B cell (primary cell): ENCODE data around the gene TAX1BP3. TPM values are rescaled to one million over a fixed set of nuclear protein-coding genes. Genes with fewer than 3 reads are reported as not detected.

Experiments
- ATAC-seq: fragments of 200-7000 bp; cut with Tn5 transposase; one replicate; pipeline ENCODE4 v1.10.0; 2021; ENCODE audit warnings: low read depth, mild to moderate bottlenecking, moderate number of reproducible peaks, moderate library complexity
- CTCF ChIA-PET: fragments of 350-600 bp; sonication (Branson Sonifier 250); formaldehyde crosslinking; loops from one replicate; lab custom pipeline; 2021; ENCODE audit warnings: antibody characterized with exemption, inconsistent platforms; lab: Charles Lee
- POLR2A ChIA-PET: fragments of 350-600 bp; sonication (Branson Sonifier 250); formaldehyde crosslinking; loops from one replicate; lab custom pipeline; 2021; ENCODE audit warnings: antibody characterized with exemption; lab: Charles Lee
- DNase-seq: peaks from one replicate; pipeline ENCODE4 v3.0.0; 2013
- H2AFZ ChIP-seq: 2 replicates; pipeline ENCODE4 v1.6.1; 2012; ENCODE audit warnings: mild to moderate bottlenecking, low read depth, low read length; ENCODE audit not compliant: insufficient read depth, poor library complexity, severe bottlenecking
- H3K27ac ChIP-seq, 2 donors: 1 replicate in 1 of 2; 2 replicates in 1 of 2; pipeline ENCODE4 v1.5.1; 2012 to 2013; ENCODE audit warnings: low read length in 2 of 2, mild to moderate bottlenecking in 2 of 2, moderate library complexity in 1 of 2
- H3K27me3 ChIP-seq, 4 experiments: fragments of 200-600 bp in 1 of 4; sonication (generic) in 1 of 4; replicated peaks in 1 of 4; 1 replicate in 2 of 4; 2 replicates in 2 of 4; pipeline versions ENCODE4 v1.6.1 to v1.7.0; 2013 to 2016; ENCODE audit warnings: low read length in 3 of 4, mild to moderate bottlenecking in 2 of 4, mixed read lengths in 1 of 4, moderate library complexity in 1 of 4; ENCODE audit not compliant: insufficient read depth in 4 of 4, control insufficient read depth in 3 of 4; ENCODE audit errors: control extremely low read depth in 1 of 4
- H3K36me3 ChIP-seq, 2 experiments: replicated peaks in 1 of 2; 1 replicate in 1 of 2; 2 replicates in 1 of 2; pipeline versions ENCODE4 v1.6.1 to v1.7.1; 2013; ENCODE audit warnings: low read length in 1 of 2; ENCODE audit not compliant: insufficient read depth in 2 of 2, control insufficient read depth in 1 of 2; ENCODE audit errors: control extremely low read depth in 1 of 2, extremely low read depth in 1 of 2
- H3K4me1 ChIP-seq, 2 donors: fragments of 200-600 bp in 1 of 2; sonication (generic) in 1 of 2; 1 replicate in 1 of 2; 2 replicates in 1 of 2; pipeline versions ENCODE4 v1.5.1 to v1.6.1; 2013 to 2017; ENCODE audit warnings: low read length in 2 of 2; ENCODE audit not compliant: control insufficient read depth in 2 of 2, insufficient read depth in 2 of 2
- H3K4me2 ChIP-seq: replicated peaks from 2 replicates; pipeline ENCODE3; 2012; ENCODE audit warnings: mild to moderate bottlenecking, low read depth, low read length; ENCODE audit not compliant: poor library complexity, severe bottlenecking
- H3K4me3 ChIP-seq, 5 experiments: fragments of 200-600 bp in 1 of 5; sonication (generic) in 1 of 5; 1 replicate in 3 of 5; 2 replicates in 2 of 5; pipeline versions ENCODE4 v1.5.1 to v1.7.0; 2011 to 2016; ENCODE audit warnings: low read length in 4 of 5, mild to moderate bottlenecking in 4 of 5, low read depth in 2 of 5, control low read depth in 1 of 5, moderate library complexity in 1 of 5; ENCODE audit not compliant: insufficient read depth in 1 of 5; ENCODE audit errors: control extremely low read depth in 1 of 5, extremely low read depth in 1 of 5
- H3K79me2 ChIP-seq: fragments of 200-600 bp; sonication (generic); one replicate; pipeline ENCODE4 v1.6.0; 2016; ENCODE audit warnings: low read length; ENCODE audit not compliant: control insufficient read depth, insufficient read depth
- H3K9ac ChIP-seq: fragments of 200-600 bp; sonication (generic); 2 replicates; pipeline ENCODE4 v1.6.1; 2017; ENCODE audit warnings: mild to moderate bottlenecking, low read length, moderate library complexity
- H3K9me3 ChIP-seq, 3 donors: one replicate each; pipeline versions ENCODE4 v1.6.1 to v1.7.1; 2013; ENCODE audit warnings: low read length in 2 of 3; ENCODE audit not compliant: control insufficient read depth in 2 of 3, insufficient read depth in 1 of 3; ENCODE audit errors: control extremely low read depth in 1 of 3
- H4K20me1 ChIP-seq: 2 replicates; pipeline ENCODE4 v1.6.0; 2012; ENCODE audit warnings: mild to moderate bottlenecking, low read length; ENCODE audit not compliant: insufficient read depth, control insufficient read depth, poor library complexity, severe bottlenecking
- H3K27ac Mint-ChIP-seq: one replicate; pipeline ENCODE4 v1.8.0; 2021; ENCODE audit warnings: mixed read lengths
- H3K27me3 Mint-ChIP-seq: one replicate; pipeline ENCODE4 v1.8.0; 2021; ENCODE audit warnings: mixed read lengths
- H3K4me1 Mint-ChIP-seq: one replicate; pipeline ENCODE4 v1.8.0; 2021; ENCODE audit warnings: mixed read lengths
- H3K4me3 Mint-ChIP-seq: one replicate; pipeline ENCODE4 v1.8.0; 2021; ENCODE audit warnings: mixed read lengths
- H3K9me3 Mint-ChIP-seq: one replicate; pipeline ENCODE4 v1.8.0; 2022; ENCODE audit warnings: mixed read lengths; ENCODE audit not compliant: insufficient read depth
- CTCF ChIP-seq: fragments of 200-600 bp; IDR thresholded peaks from one replicate; pipeline ENCODE4 v1.8.0; 2022; ENCODE audit warnings: antibody characterized with exemption, mild to moderate bottlenecking
- EZH2 ChIP-seq: IDR thresholded peaks from 2 replicates; pipeline ENCODE4 v1.6.1; 2012; ENCODE audit warnings: borderline replicate concordance, low read depth, mild to moderate bottlenecking, moderate library complexity, low read length; ENCODE audit not compliant: insufficient read depth, poor library complexity, severe bottlenecking
- WGBS: methylation state at CpG from one replicate; pipeline ENCODE4 v1.1.5; 2013; ENCODE audit warnings: missing lambda C conversion rate; ENCODE audit not compliant: insufficient coverage; 5-methylcytosine and 5-hydroxymethylcytosine counted together
- intact Hi-C: fragments of 100-400 bp; cut with micrococcal nuclease; formaldehyde crosslinking; loops from one replicate; pipeline ENCODE4 v1.10.0; 2022
- polyA plus RNA-seq: library from polyadenylated mRNA; depleted of rRNA; stranded (reverse); fragments of >200 nt; gene quantifications from 2 replicates; pipeline ENCODE4 v1.2.3, GENCODE V29; 2012
- total RNA-seq, 2 donors: library from RNA; stranded (reverse); fragments of 120-200 nt in 1 of 2; gene quantifications; 1 replicate in 1 of 2; 2 replicates in 1 of 2; pipeline versions ENCODE4 v1.2.3 to v1.2.4, GENCODE V29; 2013 to 2022

The TAX1BP3 gene
- total and polyA plus RNA-seq, 2 donors (not counting 1 experiment from before 2014, with no cell fraction given) = 17.7 to 22.1 TPM

- POLR2A ChIA-PET = no interaction called here
- no peaks in the 10 kb centered on the region for H3K27me3 Mint-ChIP-seq
- DNase-seq (no peak), ATAC-seq (no peak)
- WGBS = 100% methylated on average over 3 of the region's 3 CpGs
- CTCF ChIA-PET = no interaction called here
- intact Hi-C loops = no loop called here
- no peak overlapping the region for H3K27ac Mint-ChIP-seq
- H3K4me1 Mint-ChIP-seq = peaks cover 33% of the 10 kb centered on the region
- Histone ChIP-seq H3K36me3 (no peaks in the 10 kb centered on the region), H4K20me1 (no peaks in the 10 kb centered on the region), H3K9ac (no peak overlapping the region), H2AFZ (no peak overlapping the region), H3K4me3 (no peak overlapping the region), H3K9me3 (no peaks in the 10 kb centered on the region), H3K27me3 (no peaks in the 10 kb centered on the region), H3K4me2 (no peak overlapping the region), H3K79me2 (peaks cover 20% of the 10 kb centered on the region), H3K27ac (no peak overlapping the region), H3K4me1 (peaks cover 11 to 20% of the 10 kb centered on the region in 2 donors)
- TF ChIP-seq CTCF = no peak
- no peak for TF ChIP-seq EZH2
- no peak overlapping the region for H3K4me3 Mint-ChIP-seq
- H3K9me3 Mint-ChIP-seq = no peaks in the 10 kb centered on the region
Measured at GRCh38 chr17:3641014-3641413, 27.4 kb downstream of the TAX1BP3 start.

GRCh38 chr17:3639981-3640596, 28.3 kb downstream of the TAX1BP3 start:
- Mint-ChIP-seq H3K27ac (peak overlapping the region; percentile 5), H3K4me1 (peaks cover 28% of the 10 kb centered on the region), H3K27me3 (no peaks in the 10 kb centered on the region), H3K4me3 (no peak overlapping the region), H3K9me3 (no peaks in the 10 kb centered on the region)
- WGBS = 9% methylated on average over 7 of the region's 7 CpGs
- Histone ChIP-seq H3K27me3 (no peaks in the 10 kb centered on the region), H2AFZ (no peak overlapping the region), H3K9me3 (no peaks in the 10 kb centered on the region), H3K4me2 (no peak overlapping the region), H3K4me1 (peaks cover 5 to 17% of the 10 kb centered on the region in 2 donors), H3K36me3 (no peaks in the 10 kb centered on the region), H3K79me2 (peaks cover 26% of the 10 kb centered on the region), H3K9ac (no peak overlapping the region), H3K4me3 (no peak overlapping the region), H4K20me1 (no peaks in the 10 kb centered on the region), H3K27ac (no peak overlapping the region)
- no peak for ATAC-seq
- intact Hi-C loops = no loop called here
- ChIA-PET CTCF (no interaction called here), POLR2A (no interaction called here)
- no peak for DNase-seq
- TF ChIP-seq CTCF (no peak), EZH2 (no peak)
